ENCODE data around the gene USF3. TPM values are rescaled to one million over a fixed set of nuclear protein-coding genes. Genes with fewer than 3 reads are reported as not detected.

The USF3 gene
- total RNA-seq = 12.0 and 12.6 TPM in 2 replicates
- long read RNA-seq, partial matches to known transcripts = 0 of 6 reads
- long read RNA-seq, other reads (novel, unspliced or antisense) = 6 of 6 reads

- H3K27me3 Mint-ChIP-seq (ENCODE audit: unreplicated experiment) = no peaks in the 10 kb centered on the region
- H3K9me3 Mint-ChIP-seq (ENCODE audit: unreplicated experiment) = no peaks in the 10 kb centered on the region
- peak; percentile 85 for DNase-seq (ENCODE audit: extremely low spot score, unreplicated experiment)
- peak within 1 kb of the TSS; percentile 97 for H3K4me3 Mint-ChIP-seq (ENCODE audit: unreplicated experiment)
- peak within 1 kb of the TSS; percentile 94 for H3K27ac Mint-ChIP-seq (ENCODE audit: unreplicated experiment)
- H3K4me1 Mint-ChIP-seq (ENCODE audit: unreplicated experiment) = peaks cover 23% of the 10 kb centered on the region
- no peak for TF ChIP-seq CTCF (IDR thresholded peaks at IDR 0.05)
- no peaks in the 10 kb centered on the region for H3K36me3 Mint-ChIP-seq (ENCODE audit: unreplicated experiment)
Measured at GRCh38 chr3:113695786-113696645, at the start of gene USF3. Gene USF3, minus strand, starts transcription at chr3:113696642. Its CDS starts 21,764 bp downstream, at chr3:113674878.

- Mint-ChIP-seq H3K4me3 (ENCODE audit: unreplicated experiment) (peak within 1 kb of the TSS; percentile 99), H3K9me3 (ENCODE audit: unreplicated experiment) (no peaks in the 10 kb centered on the region), H3K36me3 (ENCODE audit: unreplicated experiment) (no peaks in the 10 kb centered on the region), H3K27ac (ENCODE audit: unreplicated experiment) (peak within 1 kb of the TSS; percentile 100), H3K27me3 (ENCODE audit: unreplicated experiment) (no peaks in the 10 kb centered on the region), H3K4me1 (ENCODE audit: unreplicated experiment) (peaks cover 49% of the 10 kb centered on the region)
- TF ChIP-seq CTCF (IDR thresholded peaks at IDR 0.05) = no peak
- peak; percentile 96 for DNase-seq (ENCODE audit: extremely low spot score, unreplicated experiment)
Measured at GRCh38 chr3:113745756-113746547, 49.5 kb upstream of the USF3 start, which contains the start of gene NAA50. Gene NAA50, minus strand, starts transcription at chr3:113746249. Its CDS starts 300 bp downstream, at chr3:113745949.

- TF ChIP-seq CTCF (IDR thresholded peaks at IDR 0.05) = peak; percentile 72
- H3K4me3 Mint-ChIP-seq (ENCODE audit: unreplicated experiment) = peak overlapping the region; percentile 99
- no peaks in the 10 kb centered on the region for H3K27me3 Mint-ChIP-seq (ENCODE audit: unreplicated experiment)
- no peak for DNase-seq (ENCODE audit: extremely low spot score, unreplicated experiment)
- H3K27ac Mint-ChIP-seq (ENCODE audit: unreplicated experiment) = peak overlapping the region; percentile 100
- no peaks in the 10 kb centered on the region for H3K9me3 Mint-ChIP-seq (ENCODE audit: unreplicated experiment)
- H3K4me1 Mint-ChIP-seq (ENCODE audit: unreplicated experiment) = peaks cover 49% of the 10 kb centered on the region
- H3K36me3 Mint-ChIP-seq (ENCODE audit: unreplicated experiment) = no peaks in the 10 kb centered on the region
Measured at GRCh38 chr3:113744941-113745755, 48.7 kb upstream of the USF3 start.

- no peaks in the 10 kb centered on the region for H3K27me3 Mint-ChIP-seq (ENCODE audit: unreplicated experiment)
- no peaks in the 10 kb centered on the region for H3K36me3 Mint-ChIP-seq (ENCODE audit: unreplicated experiment)
- DNase-seq (ENCODE audit: extremely low spot score, unreplicated experiment) = no peak
- peaks cover 33% of the 10 kb centered on the region for H3K4me1 Mint-ChIP-seq (ENCODE audit: unreplicated experiment)
- H3K27ac Mint-ChIP-seq (ENCODE audit: unreplicated experiment) = peak overlapping the region; percentile 0
- peak overlapping the region; percentile 99 for H3K4me3 Mint-ChIP-seq (ENCODE audit: unreplicated experiment)
- TF ChIP-seq CTCF (IDR thresholded peaks at IDR 0.05) = no peak
- H3K9me3 Mint-ChIP-seq (ENCODE audit: unreplicated experiment) = no peaks in the 10 kb centered on the region
Measured at GRCh38 chr3:113743006-113743630, 46.7 kb upstream of the USF3 start.
